SU-DHL-6 (cell line): ENCODE measurements around the gene FN1.
A peak's percentile ranks its signal among the peaks of the same experiment; 100 is the strongest.

Experiments used
- H2AFZ ChIP-seq: fragments of 200-600 bp; sonication (generic); 2 replicates; pipeline ENCODE4 v1.6.1; 2014; ENCODE audit warnings: low read depth, mild to moderate bottlenecking, moderate library complexity, mixed read lengths, antibody characterized with exemption, low read length; ENCODE audit not compliant: severe bottlenecking
- H3F3A ChIP-seq: fragments of 200-600 bp; shearing (Covaris generic); 2 replicates; pipeline ENCODE4 v1.6.0; 2016; ENCODE audit warnings: antibody characterized with exemption, mild to moderate bottlenecking; ENCODE audit not compliant: insufficient read depth
- H3K27ac ChIP-seq: fragments of 200-600 bp; sonication (generic); 2 replicates; pipeline ENCODE4 v1.5.1; 2016; ENCODE audit warnings: low read depth, mild to moderate bottlenecking, low read length, moderate library complexity, mixed read lengths
- H3K27me3 ChIP-seq: fragments of 200-600 bp; sonication (generic), shearing (Covaris generic); 2 replicates; pipeline ENCODE4 v1.6.0; 2014; ENCODE audit warnings: mild to moderate bottlenecking, low read length
- H3K36me3 ChIP-seq: fragments of 200-600 bp; sonication (generic); 2 replicates; pipeline ENCODE4 v1.6.1; 2014; ENCODE audit warnings: mild to moderate bottlenecking, low read length, mixed read lengths
- H3K4me2 ChIP-seq: fragments of 300-600, 200-600 bp; shearing (Covaris generic), sonication (generic); 2 replicates; pipeline ENCODE4 v1.6.0; 2014; ENCODE audit warnings: low read length, low read depth, mild to moderate bottlenecking; ENCODE audit not compliant: poor library complexity, severe bottlenecking
- H3K4me3 ChIP-seq: fragments of 200-600 bp; sonication (generic); 2 replicates; pipeline ENCODE4 v1.5.1; 2014; ENCODE audit warnings: antibody characterized with exemption, low read length, mild to moderate bottlenecking, mixed read lengths; ENCODE audit not compliant: insufficient read depth, poor library complexity, severe bottlenecking
- H3K79me2 ChIP-seq: fragments of 200-600 bp; sonication (generic); 2 replicates; pipeline ENCODE4 v1.6.1; 2014; ENCODE audit warnings: mild to moderate bottlenecking, low read length, moderate library complexity; ENCODE audit not compliant: insufficient read depth
- H3K9ac ChIP-seq: fragments of 200-600 bp; sonication (generic); 2 replicates; pipeline ENCODE4 v1.7.0; 2014; ENCODE audit warnings: mild to moderate bottlenecking, low read length
- H3K9me2 ChIP-seq: fragments of 200-600 bp; sonication (generic); replicated peaks from 2 replicates; pipeline ENCODE4 v1.6.1; 2014; ENCODE audit warnings: low read length; ENCODE audit not compliant: insufficient read depth
- H3K9me3 ChIP-seq: fragments of 200-600 bp; sonication (generic); 2 replicates; pipeline ENCODE4 v1.6.1; 2014; ENCODE audit warnings: low read length, mixed read lengths; ENCODE audit not compliant: insufficient read depth
- H4K20me1 ChIP-seq: fragments of 200-600 bp; sonication (generic); 2 replicates; pipeline ENCODE4 v1.6.1; 2014; ENCODE audit warnings: low read depth, mild to moderate bottlenecking, antibody characterized with exemption, low read length, moderate library complexity, mixed read lengths
- CTCF ChIP-seq: fragments of 200-600 bp; sonication (generic); IDR thresholded peaks from one replicate; pipeline ENCODE4 v1.5.1; 2017; ENCODE audit warnings: antibody characterized with exemption, mild to moderate bottlenecking, low read length, moderate library complexity; ENCODE audit not compliant: insufficient read depth, poor library complexity, severe bottlenecking
- EZH2phosphoT487 ChIP-seq: fragments of 200-600 bp; sonication (generic), shearing (Covaris generic); conservative IDR thresholded peaks from 2 replicates; pipeline ENCODE4 v1.6.1; 2018; ENCODE audit warnings: mild to moderate bottlenecking, antibody characterized with exemption, low read length, moderate library complexity, mixed read lengths

FN1 gene

GRCh38 chr2:215338883-215339679, 96.8 kb downstream of the FN1 start:
- no peaks in the 10 kb centered on the region for H3K9me3 ChIP-seq
- no peaks in the 10 kb centered on the region; the same call in 1 of the 2 replicates for H3F3A ChIP-seq
- no peak overlapping the region for H2AFZ ChIP-seq
- peaks cover 4% of the 10 kb centered on the region; the same call in 1 of the 2 replicates for H3K79me2 ChIP-seq
- no peak overlapping the region for H3K4me3 ChIP-seq
- no peaks in the 10 kb centered on the region for H3K27me3 ChIP-seq
- peaks cover 59% of the 10 kb centered on the region for H3K36me3 ChIP-seq
- H3K9ac ChIP-seq = no peak overlapping the region
- peaks cover 8% of the 10 kb centered on the region; the same call in 1 of the 2 replicates for H4K20me1 ChIP-seq
- no peaks in the 10 kb centered on the region for H3K9me2 ChIP-seq
- H3K27ac ChIP-seq = no peak overlapping the region
- H3K4me2 ChIP-seq = no peak overlapping the region
- TF ChIP-seq EZH2phosphoT487 (no peak), CTCF (no peak)

- no peak overlapping the region for H3K9ac ChIP-seq
- H3K4me3 ChIP-seq = no peak overlapping the region
- H3K4me2 ChIP-seq = peak overlapping the region; percentile 18
- peak overlapping the region; percentile 47 for H3K27ac ChIP-seq
- H3F3A ChIP-seq = peaks cover 3% of the 10 kb centered on the region; the same call in 1 of the 2 replicates
- H3K36me3 ChIP-seq = peaks cover 59% of the 10 kb centered on the region
- H3K27me3 ChIP-seq = no peaks in the 10 kb centered on the region
- H3K79me2 ChIP-seq = peaks cover 33% of the 10 kb centered on the region
- TF ChIP-seq EZH2phosphoT487 (no peak), CTCF (no peak)
- no peak overlapping the region for H2AFZ ChIP-seq
- H4K20me1 ChIP-seq = peaks cover 23% of the 10 kb centered on the region
- H3K9me2 ChIP-seq = no peaks in the 10 kb centered on the region
- no peaks in the 10 kb centered on the region for H3K9me3 ChIP-seq
These were observed 102.8 kb downstream of the FN1 start for GRCh38 chr2:215332872-215333595.

GRCh38 chr2:215328066-215328465, 107.8 kb downstream of the FN1 start:
- H3K4me3 ChIP-seq = no peak overlapping the region
- peaks cover 65% of the 10 kb centered on the region for H3K79me2 ChIP-seq
- H2AFZ ChIP-seq = no peak overlapping the region
- TF ChIP-seq CTCF (no peak), EZH2phosphoT487 (no peak)
- H3K27ac ChIP-seq = no peak overlapping the region
- H3K4me2 ChIP-seq = no peak overlapping the region
- H3K9me2 ChIP-seq = no peaks in the 10 kb centered on the region
- H3F3A ChIP-seq = peaks cover 3% of the 10 kb centered on the region; the same call in 1 of the 2 replicates
- no peak overlapping the region for H3K9ac ChIP-seq
- H4K20me1 ChIP-seq = peaks cover 33% of the 10 kb centered on the region
- no peaks in the 10 kb centered on the region for H3K27me3 ChIP-seq
- no peaks in the 10 kb centered on the region for H3K9me3 ChIP-seq
- H3K36me3 ChIP-seq = peaks cover 49% of the 10 kb centered on the region; the same call in 1 of the 2 replicates
